ENCODE results near the gene TSPAN13. TPM values are rescaled to one million over a fixed set of nuclear protein-coding genes. Genes with fewer than 3 reads are reported as not detected.

The TSPAN13 gene
- total RNA-seq, 6 donors from 2014 or later = 16.8 to 178 (median 139) TPM

- no peak for DNase-seq
- no peaks in the 10 kb centered on the region for H3K36me3 ChIP-seq
- H3K27me3 ChIP-seq = no peaks in the 10 kb centered on the region
- no peak for TF ChIP-seq POLR2AphosphoS5 (IDR thresholded peaks at IDR 0.05)
- TF ChIP-seq CTCF (IDR thresholded peaks at IDR 0.05) = no peak
- TF ChIP-seq EP300 (IDR thresholded peaks at IDR 0.05) = no peak
- TF ChIP-seq POLR2A (IDR thresholded peaks at IDR 0.05) = no peak
- no peak for ATAC-seq (ENCODE audit: low FRiP score in 2 of 2)
- H3K4me1 ChIP-seq = peaks cover 0 to 14% (median 0%) of the 10 kb centered on the region in 4 donors
- H3K4me3 ChIP-seq = no peak overlapping the region
- no peak overlapping the region for H3K27ac ChIP-seq
- 93 to 97% methylated on average over 2 of the region's 2 CpGs for WGBS, 2 donors
- H3K9me3 ChIP-seq = no peaks in the 10 kb centered on the region
Observed at GRCh38 chr7:16773884-16774283, 20.3 kb downstream of the TSPAN13 start.

- DNase-seq (no peak), ATAC-seq (ENCODE audit: low FRiP score in 2 of 2) (no peak)
- WGBS, 2 donors = 79 to 89% methylated on average over 4 of the region's 4 CpGs
- Histone ChIP-seq H3K27ac (no peak overlapping the region), H3K9me3 (no peaks in the 10 kb centered on the region), H3K4me3 (no peak overlapping the region), H3K36me3 (no peaks in the 10 kb centered on the region), H3K27me3 (no peaks in the 10 kb centered on the region), H3K4me1 (peaks cover 0 to 14% (median 0%) of the 10 kb centered on the region in 4 donors)
- TF ChIP-seq EP300 (IDR thresholded peaks at IDR 0.05) (no peak), POLR2AphosphoS5 (IDR thresholded peaks at IDR 0.05) (no peak), POLR2A (IDR thresholded peaks at IDR 0.05) (no peak), CTCF (IDR thresholded peaks at IDR 0.05) (no peak)
Observed at GRCh38 chr7:16774294-16774693, 20.7 kb downstream of the TSPAN13 start.

GRCh38 chr7:16774986-16775385 is 21.4 kb downstream of the TSPAN13 start:
- H3K4me3 ChIP-seq = no peak overlapping the region
- ATAC-seq (ENCODE audit: low FRiP score in 2 of 2) (no peak), DNase-seq (no peak)
- no peak overlapping the region for H3K27ac ChIP-seq
- H3K4me1 ChIP-seq = peaks cover 0 to 14% (median 0%) of the 10 kb centered on the region in 4 donors
- no peaks in the 10 kb centered on the region for H3K36me3 ChIP-seq
- no peaks in the 10 kb centered on the region for H3K27me3 ChIP-seq
- H3K9me3 ChIP-seq = no peaks in the 10 kb centered on the region
- TF ChIP-seq POLR2A (IDR thresholded peaks at IDR 0.05) = no peak
- TF ChIP-seq CTCF (IDR thresholded peaks at IDR 0.05) = no peak

DNA sequence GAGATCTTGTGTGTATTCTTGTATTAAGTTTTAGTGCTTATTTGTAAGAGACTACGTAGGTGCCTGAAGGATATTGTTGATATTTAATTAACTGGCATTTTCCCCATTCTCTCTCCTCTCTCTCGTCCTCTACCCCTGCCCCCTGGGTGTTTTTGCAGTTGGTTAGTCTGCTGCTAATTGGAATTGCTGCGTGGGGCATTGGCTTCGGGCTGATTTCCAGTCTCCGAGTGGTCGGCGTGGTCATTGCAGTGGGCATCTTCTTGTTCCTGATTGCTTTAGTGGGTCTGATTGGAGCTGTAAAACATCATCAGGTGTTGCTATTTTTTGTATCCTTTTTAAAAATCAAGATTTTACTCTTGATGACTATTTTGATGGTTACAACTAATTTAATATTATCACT is 22.5 kb downstream of the TSPAN13 start:
- no peak overlapping the region for H3K4me3 ChIP-seq
- no peaks in the 10 kb centered on the region for H3K27me3 ChIP-seq
- peaks cover 0 to 6% (median 0%) of the 10 kb centered on the region in 4 donors for H3K4me1 ChIP-seq
- DNase-seq (no peak), ATAC-seq (ENCODE audit: low FRiP score in 2 of 2) (no peak)
- no peaks in the 10 kb centered on the region for H3K9me3 ChIP-seq
- TF ChIP-seq POLR2AphosphoS5 (IDR thresholded peaks at IDR 0.05) (no peak), POLR2A (IDR thresholded peaks at IDR 0.05) (no peak), CTCF (IDR thresholded peaks at IDR 0.05) (no peak), EP300 (IDR thresholded peaks at IDR 0.05) (no peak)
- H3K27ac ChIP-seq = no peak overlapping the region
- H3K36me3 ChIP-seq = no peaks in the 10 kb centered on the region
- 89 to 91% methylated on average over 7 of the region's 7 CpGs for WGBS, 2 donors

DNA sequence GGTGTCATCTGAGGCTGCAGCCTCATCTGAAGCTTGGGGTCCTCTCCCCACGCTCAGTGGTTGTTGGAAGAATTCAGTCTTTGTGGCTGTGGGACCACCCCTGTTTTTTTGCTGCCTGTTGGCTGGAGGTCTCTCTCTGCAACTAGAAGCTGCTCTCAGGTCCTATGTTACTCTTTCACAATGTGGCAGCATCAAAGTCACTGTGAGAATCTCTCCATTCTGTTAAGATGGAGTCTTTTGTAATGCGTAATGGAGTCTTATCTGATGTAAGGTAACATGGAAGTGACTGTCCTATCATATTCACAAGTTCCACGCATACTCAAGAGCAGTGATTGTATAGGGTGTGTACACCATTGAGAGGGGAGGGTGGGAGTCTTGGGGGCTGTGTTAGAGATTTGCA is 24.9 kb downstream of the TSPAN13 start:
- 92 to 98% methylated on average over 3 of the region's 3 CpGs for WGBS, 2 donors
- ATAC-seq (ENCODE audit: low FRiP score in 2 of 2) = no peak

More for the DNA sequence above, 24.9 kb downstream of the TSPAN13 start:
- DNase-seq = no peak
- Histone ChIP-seq H3K27me3 (no peaks in the 10 kb centered on the region), H3K4me3 (no peak overlapping the region), H3K4me1 (no peaks in the 10 kb centered on the region), H3K27ac (no peak overlapping the region), H3K36me3 (no peaks in the 10 kb centered on the region), H3K9me3 (no peaks in the 10 kb centered on the region)
- TF ChIP-seq CTCF (IDR thresholded peaks at IDR 0.05) (no peak), POLR2AphosphoS5 (IDR thresholded peaks at IDR 0.05) (no peak), POLR2A (IDR thresholded peaks at IDR 0.05) (no peak), EP300 (IDR thresholded peaks at IDR 0.05) (no peak)
